Right ventricle myocardium superior (tissue), 1 donor: ENCODE results near the gene CHSY1. TPM values are rescaled to one million over a fixed set of nuclear protein-coding genes. Genes with fewer than 3 reads are reported as not detected.
"Not testable (repeated sequence)": the region's sequence is repeated elsewhere in the genome, so short reads cannot be mapped to it uniquely, and the experiment has no call there.

Experiments used
- ATAC-seq: fragments of 200-7000 bp; cut with Tn5 transposase; one replicate; pipeline ENCODE4 v1.9.1; 2020; ENCODE audit warnings: mild to moderate bottlenecking; ENCODE audit not compliant: poor library complexity
- DNase-seq: peaks from one replicate; pipeline ENCODE4 v3.0.0-alpha.2; 2020
- intact Hi-C: fragments of 100-400 bp; cut with DNase I; formaldehyde crosslinking; loops from one replicate; pipeline ENCODE4 v1.11.2; 2022
- total RNA-seq: library from RNA; stranded (reverse); fragmentation: NEBNext Ultra II Directional; extraction: Animal tissue kit (Norgen Biotek cat#: 25700); gene quantifications from one replicate; pipeline ENCODE4 v1.2.1, GENCODE V29; 2021
- donor health status: DM: no; HTN: yes; CAD: no; lungs with severe emphysema.

CHSY1 gene
- total RNA-seq, 1 donor from 2014 or later, result 12.7 TPM

DNA sequence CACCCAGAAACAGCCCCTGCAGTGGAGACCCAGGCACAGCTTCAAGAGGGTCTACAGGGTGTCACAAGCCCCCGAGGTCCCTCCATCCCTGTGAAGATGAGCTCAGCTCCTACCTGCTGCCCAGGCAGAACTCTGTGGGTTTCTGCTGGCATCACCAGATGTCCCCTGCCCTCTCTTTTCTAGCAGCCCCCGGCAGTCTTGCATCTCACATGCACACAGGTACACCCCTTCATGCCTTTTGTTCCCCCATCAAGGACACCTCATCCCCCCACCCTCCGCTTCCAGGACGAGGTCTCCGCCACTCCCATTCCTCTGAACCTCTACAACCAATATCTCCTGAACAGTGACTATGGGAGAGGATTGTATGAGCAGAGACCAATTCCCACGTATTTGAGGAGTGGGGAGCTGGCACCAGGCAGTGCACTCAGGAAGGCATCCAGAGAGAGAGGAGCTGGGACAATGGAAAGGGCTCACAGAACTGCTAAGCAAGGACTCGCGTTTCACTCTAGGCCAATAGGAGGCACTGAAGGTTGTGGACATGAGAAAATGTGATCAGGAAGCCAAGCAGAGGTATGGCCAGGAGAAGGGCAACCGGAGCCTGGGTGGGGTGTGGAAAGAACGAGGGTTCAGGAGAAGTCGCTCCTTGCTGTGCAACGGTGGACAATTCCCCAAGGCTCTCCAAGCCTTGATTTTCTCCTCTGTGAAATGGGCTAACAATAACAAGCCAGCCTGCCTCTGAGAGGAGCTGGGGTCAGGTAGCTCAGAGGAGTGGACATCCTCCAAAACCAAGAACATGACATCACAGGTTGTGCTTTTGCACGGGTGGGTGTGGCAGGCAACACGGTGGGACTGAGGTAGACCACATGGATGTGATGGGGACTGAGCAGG, 115.2 kb downstream of the CHSY1 start:
- intact Hi-C loops, result no loop called here
- no peak for ATAC-seq
- no peak for DNase-seq

DNA sequence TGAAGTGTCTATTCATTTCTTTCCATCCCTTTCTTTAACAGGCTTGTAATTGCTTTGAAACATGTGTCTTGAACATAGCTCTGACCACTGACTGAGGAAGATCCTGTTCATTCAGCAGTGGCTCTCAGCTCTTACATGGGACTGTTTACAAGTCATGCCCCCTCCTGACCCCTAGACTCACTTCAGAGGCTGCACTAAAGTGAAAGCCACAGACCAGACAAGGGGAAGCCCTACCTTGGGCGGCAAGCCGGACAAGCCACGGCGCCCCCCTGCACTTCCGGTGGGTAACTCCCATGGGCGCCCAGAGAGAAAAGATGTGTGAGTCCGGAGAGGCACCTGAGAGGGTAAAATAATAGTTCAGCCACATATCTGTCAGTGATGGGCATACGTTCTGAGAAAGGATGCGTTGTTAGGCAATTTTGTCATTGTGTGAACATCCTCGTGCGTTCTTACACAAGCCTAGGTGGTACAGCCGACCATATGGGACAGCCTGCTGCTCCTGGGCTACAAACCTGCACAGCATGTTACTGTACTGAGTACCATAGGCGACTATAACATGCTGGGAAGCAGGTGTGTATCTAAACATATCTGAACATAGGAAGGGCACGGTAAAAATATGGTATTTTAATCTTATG, 116.2 kb downstream of the CHSY1 start:
- DNase-seq (no peak), ATAC-seq (no peak)
- intact Hi-C loops, result no loop called here

DNA sequence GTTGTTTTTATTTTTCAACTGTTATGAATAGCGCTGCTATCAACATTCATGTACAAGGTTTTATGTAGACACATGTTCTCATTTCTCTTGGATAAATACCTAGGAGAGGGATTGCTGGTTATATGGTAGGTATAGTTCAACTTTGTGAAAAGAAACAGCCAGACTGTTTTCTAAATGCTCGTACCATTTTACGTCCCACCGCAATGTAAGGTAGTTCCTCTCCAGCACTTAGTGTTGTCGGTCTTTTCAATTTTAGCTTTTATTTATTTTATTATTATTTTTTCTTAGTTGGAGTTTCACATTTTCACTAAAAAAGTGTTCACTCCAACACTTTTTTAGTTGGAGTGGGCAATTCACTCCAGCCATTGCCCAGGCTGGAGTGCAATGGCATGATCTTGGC, 117.1 kb downstream of the CHSY1 start:
- DNase-seq, result no peak
- ATAC-seq, result no peak
- intact Hi-C loops, result no loop called here

DNA sequence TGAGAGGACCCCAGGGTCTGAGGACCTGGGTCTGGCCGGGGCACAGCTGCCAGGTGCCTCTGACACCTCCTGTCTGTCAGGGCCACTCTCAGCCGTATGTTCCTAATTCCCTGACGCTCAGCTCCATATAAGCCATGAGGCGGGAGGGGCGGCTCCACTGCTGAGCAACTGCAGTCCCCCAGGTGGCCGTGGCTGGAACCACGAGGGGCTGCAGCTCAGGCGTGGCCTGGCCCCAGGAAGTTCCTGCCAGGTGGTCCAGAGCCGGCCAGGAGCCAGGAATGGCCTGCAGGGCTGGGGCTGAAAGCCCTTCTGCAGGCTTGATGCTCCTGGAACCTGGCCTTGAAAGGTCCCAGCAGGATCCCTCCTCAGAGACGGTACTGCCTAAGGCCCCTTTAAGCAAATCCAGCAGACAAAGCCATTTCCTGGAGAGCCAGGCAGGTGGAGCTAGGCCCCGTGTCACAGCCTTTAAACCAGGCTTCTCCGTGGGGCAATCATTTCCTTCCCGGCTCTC, 118.0 kb downstream of the CHSY1 start:
- intact Hi-C loops, result no loop called here
- no peak for ATAC-seq
- no peak for DNase-seq

DNA sequence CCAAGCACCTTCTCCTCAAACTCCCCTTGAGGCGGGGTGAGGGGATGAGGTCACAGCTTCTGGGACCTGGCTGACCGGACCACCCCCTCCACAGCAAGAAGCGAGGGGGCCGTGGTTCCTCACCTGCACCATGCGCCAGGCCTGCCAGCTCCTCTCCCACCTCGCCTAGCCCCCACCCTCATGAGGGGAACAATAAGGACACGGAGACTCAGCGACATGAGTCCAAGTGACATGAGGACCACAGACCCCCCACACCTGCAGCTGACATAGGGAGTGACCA, 118.7 kb downstream of the CHSY1 start:
- intact Hi-C loops, result no loop called here
- DNase-seq (no peak), ATAC-seq (no peak)

DNA sequence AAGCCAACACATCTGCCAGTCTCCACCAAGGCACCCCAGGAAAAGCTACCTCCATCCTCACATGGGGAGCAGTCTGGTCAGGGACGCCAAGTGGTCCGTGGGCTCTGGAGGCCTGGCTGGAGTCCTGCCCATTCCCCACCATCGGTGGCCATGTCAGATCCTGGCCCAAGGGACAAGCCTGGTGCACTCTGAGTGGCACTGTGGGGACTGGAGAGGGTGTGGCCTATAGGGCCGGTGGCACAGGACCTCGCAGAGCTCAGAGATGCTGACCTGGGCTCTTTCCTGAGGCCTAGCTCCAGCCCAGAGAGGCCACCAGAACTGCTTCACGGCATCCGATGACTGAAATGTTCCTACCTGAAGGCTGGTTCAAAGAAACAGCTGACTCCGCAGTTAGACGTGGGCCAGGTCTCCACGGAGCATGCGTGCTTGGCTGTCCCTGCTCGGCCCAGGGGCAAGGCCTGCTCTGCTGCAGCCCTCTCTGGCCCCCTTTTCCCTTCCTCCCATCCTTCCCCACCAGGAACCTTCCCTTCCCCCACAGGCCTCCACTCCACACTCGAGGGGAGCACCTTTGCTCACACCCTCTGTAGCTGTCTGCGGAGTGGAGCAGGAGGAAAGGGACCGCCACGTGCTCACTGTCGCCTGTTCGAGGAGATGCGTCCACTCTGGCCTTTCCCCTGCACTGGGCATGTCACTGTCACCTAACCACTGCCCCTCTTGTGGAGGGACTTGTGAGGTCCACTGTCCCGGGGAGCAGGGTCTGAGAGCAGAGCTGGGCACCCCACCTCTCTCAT, 119.3 kb downstream of the CHSY1 start:
- ATAC-seq (no peak), DNase-seq (no peak)
- intact Hi-C loops, result no loop called here

DNA sequence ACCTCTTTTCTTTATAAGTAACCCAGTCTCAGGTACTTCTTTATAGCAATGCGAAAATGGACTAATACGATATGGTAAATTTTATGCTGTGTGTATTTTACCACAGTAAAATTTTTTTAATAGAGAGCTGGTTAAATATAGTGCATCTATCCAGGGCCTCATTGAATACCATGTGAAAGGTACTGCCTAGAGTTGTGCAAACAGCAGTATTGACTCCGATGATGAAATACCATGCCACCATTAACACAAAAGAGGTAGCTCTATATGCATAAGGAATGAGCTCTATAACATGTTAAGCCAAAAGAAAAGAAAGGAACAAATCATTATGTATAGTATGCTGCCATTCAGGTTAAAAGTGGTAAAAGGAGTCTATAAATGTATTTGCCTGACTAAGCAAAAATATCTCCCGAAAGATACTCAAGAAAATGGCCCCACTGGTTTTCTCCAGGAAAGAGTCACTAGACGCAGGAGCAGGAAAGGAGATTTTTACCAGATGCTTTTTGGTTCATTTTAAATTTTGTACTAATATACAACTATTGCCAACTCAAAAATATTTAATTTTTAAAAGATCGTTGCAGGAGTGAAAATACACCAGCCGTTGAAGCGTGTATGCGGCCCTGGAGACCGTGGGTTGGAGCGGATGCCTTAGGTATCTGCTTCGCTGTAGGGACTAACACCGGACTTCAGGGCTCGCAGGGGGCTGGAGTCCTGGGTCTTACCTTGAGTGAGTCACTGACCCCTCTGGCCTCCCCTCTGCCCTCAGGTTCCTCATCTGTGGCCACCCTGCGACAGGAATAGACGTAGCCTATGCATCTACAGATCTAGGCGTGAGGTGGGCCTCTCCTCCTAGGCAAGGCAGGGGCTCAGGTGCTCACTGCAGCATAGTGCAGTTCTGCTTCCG, 120.1 kb downstream of the CHSY1 start:
- intact Hi-C loops, result no loop called here
- ATAC-seq (no peak), DNase-seq (no peak)

DNA sequence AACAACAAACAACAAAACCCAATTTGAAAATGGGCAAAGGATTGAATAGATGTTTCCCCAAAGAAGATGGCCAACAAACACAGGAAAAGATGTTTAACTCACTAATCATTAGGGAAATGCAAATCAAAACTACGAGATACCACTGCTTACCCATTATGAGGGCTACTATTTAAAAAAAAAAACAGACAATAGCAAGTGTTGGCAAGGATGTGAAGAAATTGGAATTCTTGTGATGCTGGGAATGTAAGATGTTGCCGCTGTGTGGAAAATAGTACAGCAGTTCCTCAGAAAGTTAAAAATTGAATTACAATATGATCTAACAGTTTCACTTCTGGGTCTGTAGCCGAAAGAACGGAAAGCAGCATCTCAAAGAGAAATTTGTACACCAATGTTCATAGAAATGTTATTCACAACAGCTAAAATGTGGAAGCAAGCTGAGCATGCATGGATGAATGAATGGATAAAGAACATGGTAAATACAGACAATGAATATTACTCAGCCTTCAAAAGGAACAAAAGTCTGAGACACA, 121.9 kb downstream of the CHSY1 start:
- DNase-seq (no peak), ATAC-seq (no peak)
- intact Hi-C loops, result loop anchor here (10.0 kb wide), 1 partner anchor 125 kb away; the partner anchor contains the start of gene CHSY1

DNA sequence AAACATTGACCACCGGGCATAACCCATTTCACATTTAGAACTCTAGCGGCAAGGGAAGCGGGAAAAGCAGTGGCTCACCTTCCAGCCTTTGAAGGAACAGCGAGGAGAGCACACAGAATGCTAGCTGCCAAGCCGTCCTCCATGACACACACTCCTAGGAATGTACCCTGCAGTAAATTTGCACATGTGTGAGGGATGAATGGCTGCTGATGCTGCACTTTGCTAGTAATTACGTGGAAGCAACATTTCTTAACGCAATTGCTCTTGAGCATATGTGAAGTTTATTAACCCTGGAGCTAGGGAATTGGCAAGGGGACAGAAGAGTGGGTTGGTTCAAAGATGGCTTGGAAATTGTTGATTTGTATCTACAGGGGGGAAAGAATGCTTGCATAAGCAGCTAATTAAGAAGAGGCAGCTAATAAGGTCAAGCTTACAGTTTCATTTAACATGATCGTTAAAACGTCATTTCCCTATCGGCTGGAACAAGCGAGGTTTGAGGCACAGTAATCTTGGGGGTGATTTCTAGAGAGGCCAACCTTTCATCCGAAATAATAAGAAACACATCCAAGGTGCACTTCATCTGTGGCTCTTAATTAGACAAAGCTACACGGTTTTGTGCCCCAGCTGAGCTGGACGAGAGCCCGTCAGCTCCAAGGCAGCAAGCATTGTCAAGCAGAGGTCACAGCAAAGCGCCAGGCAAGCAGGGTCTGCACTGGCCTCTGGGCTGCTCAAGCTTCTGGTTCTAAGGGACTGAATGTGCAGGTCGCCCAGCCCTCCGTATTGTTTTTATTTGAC, 123.4 kb downstream of the CHSY1 start:
- intact Hi-C loops, result loop anchor here (10.0 kb wide), 1 partner anchor 126 kb away; the partner anchor contains the start of gene CHSY1
- ATAC-seq (peak; percentile 30), DNase-seq (no peak)

DNA sequence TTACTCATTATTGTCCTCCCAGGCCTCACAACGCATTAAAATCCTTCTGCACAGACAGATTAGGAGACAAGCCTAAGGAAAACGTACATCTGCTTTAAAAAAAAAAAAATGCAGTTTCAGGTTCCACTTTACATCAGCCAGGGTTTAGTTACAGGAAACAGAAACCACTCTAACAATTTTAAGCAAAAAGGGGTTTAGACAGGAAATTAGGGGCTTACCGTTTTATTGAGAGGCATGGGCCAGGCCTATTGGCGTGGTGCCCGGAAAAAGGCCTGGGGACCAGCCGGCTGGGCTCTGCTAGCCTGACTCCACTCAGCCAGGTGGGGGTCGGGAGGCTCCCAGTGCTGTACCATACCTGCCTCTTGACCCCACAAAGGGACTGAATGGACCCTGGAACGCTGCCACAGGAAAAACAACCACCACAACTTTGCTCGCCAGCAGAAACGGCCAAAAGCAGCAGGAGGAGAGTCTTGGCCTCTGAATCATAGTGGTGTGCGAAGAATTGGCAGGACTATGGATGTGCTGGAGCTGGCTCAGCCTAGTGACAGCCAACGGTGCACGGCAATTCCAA, 124.3 kb downstream of the CHSY1 start:
- DNase-seq (peak; percentile 84), ATAC-seq (peak; percentile 95)
- intact Hi-C loops, result loop anchor here (10.0 kb wide), 1 partner anchor 127 kb away; the partner anchor contains the start of gene CHSY1

DNA sequence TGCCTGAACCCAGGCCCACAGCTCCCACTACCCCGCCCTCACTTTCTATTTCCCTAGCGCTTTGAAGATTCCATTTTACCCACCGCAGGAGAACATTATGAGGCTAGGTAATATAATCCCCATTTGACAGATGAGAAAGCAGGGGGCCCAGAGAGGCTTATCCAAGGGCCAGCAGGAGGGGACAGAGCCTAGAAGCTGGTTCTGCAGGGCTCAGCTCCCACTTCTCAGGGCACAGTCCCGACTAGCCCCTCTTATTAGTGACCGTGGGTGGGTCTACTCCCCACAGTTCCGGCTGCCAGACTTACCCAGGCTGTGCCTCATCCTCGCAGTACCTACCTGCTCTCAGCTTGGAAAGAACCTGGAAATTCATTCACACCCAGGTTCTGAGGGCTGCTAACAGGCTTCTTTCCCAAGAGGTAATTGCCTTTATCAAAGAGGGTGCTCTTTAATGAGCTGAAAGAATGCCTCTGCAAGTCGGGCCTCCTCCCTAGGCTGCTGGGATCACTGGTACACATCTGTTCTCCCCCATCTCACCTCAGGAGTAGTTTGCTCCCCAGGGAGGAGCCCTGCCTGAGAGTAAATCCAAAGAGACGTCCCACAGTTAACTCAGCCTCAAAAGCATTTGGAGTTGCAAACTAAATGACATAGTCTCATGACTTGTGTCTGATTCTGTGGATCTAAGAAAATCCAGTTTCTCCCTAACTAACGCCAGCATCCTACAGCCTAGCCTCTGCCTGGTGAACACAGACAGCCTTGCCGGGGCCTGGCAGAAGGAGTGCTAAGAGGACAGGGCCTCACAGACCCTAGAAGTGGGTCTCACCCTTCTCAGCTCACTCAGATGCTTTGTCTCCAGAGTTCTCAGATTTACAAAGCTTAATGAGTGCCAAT, 125.0 kb downstream of the CHSY1 start:
- intact Hi-C loops, result loop anchor here (10.0 kb wide), 1 partner anchor 128 kb away; the partner anchor contains the start of gene CHSY1
- DNase-seq (no peak), ATAC-seq (peak; percentile 45)

DNA sequence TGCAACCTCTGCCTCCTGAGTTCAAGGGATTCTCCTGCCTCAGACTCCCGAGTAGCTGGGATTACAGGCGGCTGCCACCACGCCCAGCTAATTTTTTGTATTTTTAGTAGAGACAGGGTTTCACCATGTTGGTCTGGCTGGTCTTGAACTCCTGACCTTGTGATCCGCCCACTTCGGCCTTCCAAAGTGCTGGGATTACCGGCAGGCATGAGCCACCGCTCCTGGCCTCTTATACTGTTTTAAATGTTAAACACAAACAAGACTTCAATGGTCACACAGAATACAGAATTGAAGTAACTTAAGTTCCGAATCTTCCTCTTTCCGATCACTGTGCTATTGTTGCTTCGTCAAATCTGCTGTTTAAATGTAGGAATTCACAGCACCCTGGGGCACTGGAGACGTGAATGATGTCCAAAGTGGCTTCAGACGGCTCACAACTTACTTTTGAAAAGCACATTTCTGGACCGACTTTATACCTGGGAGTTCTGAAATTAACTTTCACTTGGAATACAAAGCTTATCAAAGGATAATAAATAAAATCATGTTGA, 125.9 kb downstream of the CHSY1 start:
- not testable (repeated sequence) for DNase-seq, ATAC-seq
- intact Hi-C loops, result loop anchor here (10.0 kb wide), 1 partner anchor 129 kb away; the partner anchor contains the start of gene CHSY1
